A673 (cell line): Measurements from ENCODE around the gene DNM2.

Experiments
- EZH2 ChIP-seq: fragments of 200-600 bp; sonication (generic); IDR thresholded peaks from 2 replicates; pipeline ENCODE4 v1.6.1; 2017; ENCODE audit warnings: borderline replicate concordance, low read depth, mild to moderate bottlenecking, mixed read lengths, antibody characterized with exemption, low read length; ENCODE audit not compliant: poor library complexity, severe bottlenecking
- TF ChIP-seq, protein P1 (sequence below): fragments of 300-800, 200-600 bp; sonication (generic); conservative IDR thresholded peaks from 2 replicates; pipeline ENCODE4 v1.5.1; 2017; ENCODE audit warnings: low read depth, mild to moderate bottlenecking, antibody characterized with exemption, low read length, moderate library complexity, mixed read lengths

- TF ChIP-seq, protein P1, sequence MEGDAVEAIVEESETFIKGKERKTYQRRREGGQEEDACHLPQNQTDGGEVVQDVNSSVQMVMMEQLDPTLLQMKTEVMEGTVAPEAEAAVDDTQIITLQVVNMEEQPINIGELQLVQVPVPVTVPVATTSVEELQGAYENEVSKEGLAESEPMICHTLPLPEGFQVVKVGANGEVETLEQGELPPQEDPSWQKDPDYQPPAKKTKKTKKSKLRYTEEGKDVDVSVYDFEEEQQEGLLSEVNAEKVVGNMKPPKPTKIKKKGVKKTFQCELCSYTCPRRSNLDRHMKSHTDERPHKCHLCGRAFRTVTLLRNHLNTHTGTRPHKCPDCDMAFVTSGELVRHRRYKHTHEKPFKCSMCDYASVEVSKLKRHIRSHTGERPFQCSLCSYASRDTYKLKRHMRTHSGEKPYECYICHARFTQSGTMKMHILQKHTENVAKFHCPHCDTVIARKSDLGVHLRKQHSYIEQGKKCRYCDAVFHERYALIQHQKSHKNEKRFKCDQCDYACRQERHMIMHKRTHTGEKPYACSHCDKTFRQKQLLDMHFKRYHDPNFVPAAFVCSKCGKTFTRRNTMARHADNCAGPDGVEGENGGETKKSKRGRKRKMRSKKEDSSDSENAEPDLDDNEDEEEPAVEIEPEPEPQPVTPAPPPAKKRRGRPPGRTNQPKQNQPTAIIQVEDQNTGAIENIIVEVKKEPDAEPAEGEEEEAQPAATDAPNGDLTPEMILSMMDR = no peak
- no peak for TF ChIP-seq EZH2
Measured at GRCh38 chr19:10712045-10712444, 5.8 kb upstream of the DNM2 start.
